ENCODE measurements around the gene PDE8A.

The PDE8A gene

DNA sequence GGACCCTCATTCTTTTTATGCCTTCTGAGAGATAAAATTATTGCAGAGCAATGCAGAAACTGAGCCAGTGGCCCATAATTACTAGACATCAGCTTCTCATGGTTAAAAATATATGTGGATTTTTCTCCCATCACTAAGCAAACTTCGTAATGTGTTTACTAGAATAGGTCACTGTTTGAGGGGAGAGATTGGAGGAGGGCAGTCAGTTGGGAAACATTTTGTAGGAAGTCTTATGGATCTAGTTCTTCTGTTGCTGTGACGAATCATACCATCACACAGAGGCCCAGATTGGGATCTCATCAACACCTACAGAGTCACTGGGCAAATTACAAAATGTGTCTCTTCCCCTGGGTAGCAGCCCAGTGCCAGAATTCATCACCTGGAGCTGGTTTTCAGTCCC, 81.4 kb downstream of the PDE8A start:
- no peaks in the 10 kb centered on the region for H3K4me1 ChIP-seq (ENCODE audit: insufficient read depth, low read length)
- H3K9me3 ChIP-seq (ENCODE audit: control insufficient read depth, insufficient read depth, low read length) = no peaks in the 10 kb centered on the region

DNA sequence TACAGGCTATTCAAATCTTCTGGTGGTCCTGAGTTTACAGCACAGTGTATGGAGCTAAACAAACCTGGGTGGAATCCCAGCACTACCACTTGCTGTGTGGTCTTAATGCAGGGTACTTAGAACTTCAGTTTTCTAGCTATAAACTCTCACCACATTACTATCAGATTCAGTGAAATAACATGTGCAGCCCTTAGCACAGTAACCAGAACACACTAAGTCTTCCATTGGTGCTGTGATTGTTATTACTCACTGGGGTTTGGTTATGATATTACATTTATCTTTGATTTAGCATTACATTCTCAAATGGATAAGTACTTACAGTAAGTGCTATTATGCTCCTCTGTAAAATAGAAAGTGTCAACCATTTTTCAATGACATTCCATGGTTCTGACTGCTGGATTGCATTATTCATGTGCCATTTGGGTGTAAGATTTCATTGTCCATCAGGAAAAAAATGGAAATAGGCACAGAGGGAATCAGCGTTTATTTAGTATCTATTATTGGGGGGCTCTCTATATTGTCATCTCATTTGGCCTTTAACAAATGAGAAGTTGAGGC, 81.9 kb downstream of the PDE8A start:
- no peaks in the 10 kb centered on the region for H3K36me3 ChIP-seq (ENCODE audit: insufficient read depth, low read length)
- H3K4me1 ChIP-seq (ENCODE audit: insufficient read depth, low read length) = no peaks in the 10 kb centered on the region
- H3K9ac ChIP-seq (ENCODE audit: low read depth, low read length) = no peak overlapping the region
- no peaks in the 10 kb centered on the region for H3K9me3 ChIP-seq (ENCODE audit: control insufficient read depth, insufficient read depth, low read length)

More for the DNA sequence above, 81.4 kb downstream of the PDE8A start:
- Histone ChIP-seq H3K9ac (ENCODE audit: low read depth, low read length) (no peak overlapping the region), H3K36me3 (ENCODE audit: insufficient read depth, low read length) (no peaks in the 10 kb centered on the region)

DNA sequence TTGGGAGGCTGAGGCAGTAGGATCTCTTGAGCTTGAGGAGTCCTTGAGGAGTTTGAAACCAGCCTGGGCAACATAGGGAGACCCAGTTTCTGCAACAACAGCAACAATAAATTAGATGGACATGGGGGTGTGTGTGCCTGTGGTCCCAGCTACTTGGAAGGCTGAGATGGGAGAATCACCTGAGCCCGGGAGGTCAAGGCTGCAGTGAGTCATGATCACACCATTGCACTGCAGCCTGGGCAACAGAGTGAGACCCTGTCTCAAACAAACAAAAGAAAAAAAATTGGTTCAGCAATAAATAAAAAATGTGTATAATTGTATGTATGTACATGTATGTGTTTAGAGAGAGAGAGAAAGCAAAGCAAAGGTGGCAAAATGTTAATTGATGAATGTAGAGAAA, 83.1 kb downstream of the PDE8A start:
- Histone ChIP-seq H3K9me3 (ENCODE audit: control insufficient read depth, insufficient read depth, low read length) (no peaks in the 10 kb centered on the region), H3K4me1 (ENCODE audit: insufficient read depth, low read length) (no peaks in the 10 kb centered on the region), H3K36me3 (ENCODE audit: insufficient read depth, low read length) (no peaks in the 10 kb centered on the region), H3K9ac (ENCODE audit: low read depth, low read length) (no peak overlapping the region)

DNA sequence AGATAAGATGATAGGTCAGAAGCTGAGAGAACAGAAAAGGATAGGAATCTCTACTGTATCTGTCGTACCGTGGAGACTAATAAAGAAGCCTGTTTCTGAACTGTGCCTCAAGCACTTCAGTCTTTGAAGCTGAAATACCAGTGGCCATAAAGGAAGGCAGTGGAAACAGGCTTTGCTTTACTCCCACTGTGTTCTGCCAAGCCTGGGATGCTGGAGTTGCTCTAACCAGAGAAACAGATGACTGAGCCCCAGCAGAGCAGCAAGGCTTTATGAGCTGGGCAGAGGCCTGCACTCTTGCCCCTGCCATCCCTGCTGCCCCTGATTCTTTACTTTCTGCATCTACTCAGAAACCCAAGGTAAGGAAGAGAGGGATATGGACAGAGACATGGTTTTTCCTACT, 89.4 kb downstream of the PDE8A start:
- Histone ChIP-seq H3K9ac (ENCODE audit: low read depth, low read length) (no peak overlapping the region), H3K36me3 (ENCODE audit: insufficient read depth, low read length) (no peaks in the 10 kb centered on the region)

DNA sequence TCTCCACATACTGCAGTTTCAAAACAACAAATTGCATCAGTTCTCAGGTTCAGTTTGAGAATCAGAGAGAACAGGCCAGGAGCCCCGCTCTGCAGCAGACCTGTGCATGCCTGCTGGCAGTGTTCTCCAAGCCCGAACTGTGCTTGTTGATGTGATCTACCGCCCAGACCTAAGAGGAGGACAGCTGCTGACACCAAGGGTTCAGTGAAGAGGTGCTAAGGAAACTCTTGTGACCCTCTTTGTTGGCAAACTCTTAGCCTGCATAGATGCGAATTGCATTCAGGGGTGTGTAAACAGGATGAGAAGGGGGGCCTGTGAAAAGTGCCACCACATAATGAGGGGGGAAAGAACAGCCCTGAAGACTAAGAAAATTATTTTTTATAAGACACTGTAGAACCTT, 89.8 kb downstream of the PDE8A start:
- Histone ChIP-seq H3K4me1 (ENCODE audit: insufficient read depth, low read length) (no peaks in the 10 kb centered on the region), H3K36me3 (ENCODE audit: insufficient read depth, low read length) (no peaks in the 10 kb centered on the region), H3K9ac (ENCODE audit: low read depth, low read length) (no peak overlapping the region), H3K9me3 (ENCODE audit: control insufficient read depth, insufficient read depth, low read length) (no peaks in the 10 kb centered on the region)

More for the DNA sequence above, 89.4 kb downstream of the PDE8A start:
- Histone ChIP-seq H3K9me3 (ENCODE audit: control insufficient read depth, insufficient read depth, low read length) (no peaks in the 10 kb centered on the region), H3K4me1 (ENCODE audit: insufficient read depth, low read length) (no peaks in the 10 kb centered on the region)

DNA sequence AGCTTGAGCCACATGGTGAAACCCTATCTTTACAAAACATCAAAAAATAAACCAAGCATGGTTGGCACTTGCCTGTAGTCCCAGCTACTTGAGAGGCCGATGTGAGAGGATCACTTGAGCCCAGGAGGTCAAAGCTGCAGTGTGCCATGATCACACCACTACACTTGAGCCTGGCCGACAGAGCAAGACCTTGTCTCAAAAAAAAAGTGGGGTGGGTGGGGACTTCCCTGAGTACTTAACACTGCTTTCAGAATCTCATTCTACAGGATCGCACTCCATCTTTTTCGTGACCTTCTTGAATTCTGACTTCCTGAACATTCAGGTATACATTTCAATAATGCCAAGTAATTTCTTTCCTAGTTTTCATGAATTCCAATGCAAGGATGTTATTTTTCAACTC, 91.3 kb downstream of the PDE8A start:
- Histone ChIP-seq H3K9ac (ENCODE audit: low read depth, low read length) (no peak overlapping the region), H3K4me1 (ENCODE audit: insufficient read depth, low read length) (no peaks in the 10 kb centered on the region), H3K36me3 (ENCODE audit: insufficient read depth, low read length) (no peaks in the 10 kb centered on the region), H3K9me3 (ENCODE audit: control insufficient read depth, insufficient read depth, low read length) (no peaks in the 10 kb centered on the region)

DNA sequence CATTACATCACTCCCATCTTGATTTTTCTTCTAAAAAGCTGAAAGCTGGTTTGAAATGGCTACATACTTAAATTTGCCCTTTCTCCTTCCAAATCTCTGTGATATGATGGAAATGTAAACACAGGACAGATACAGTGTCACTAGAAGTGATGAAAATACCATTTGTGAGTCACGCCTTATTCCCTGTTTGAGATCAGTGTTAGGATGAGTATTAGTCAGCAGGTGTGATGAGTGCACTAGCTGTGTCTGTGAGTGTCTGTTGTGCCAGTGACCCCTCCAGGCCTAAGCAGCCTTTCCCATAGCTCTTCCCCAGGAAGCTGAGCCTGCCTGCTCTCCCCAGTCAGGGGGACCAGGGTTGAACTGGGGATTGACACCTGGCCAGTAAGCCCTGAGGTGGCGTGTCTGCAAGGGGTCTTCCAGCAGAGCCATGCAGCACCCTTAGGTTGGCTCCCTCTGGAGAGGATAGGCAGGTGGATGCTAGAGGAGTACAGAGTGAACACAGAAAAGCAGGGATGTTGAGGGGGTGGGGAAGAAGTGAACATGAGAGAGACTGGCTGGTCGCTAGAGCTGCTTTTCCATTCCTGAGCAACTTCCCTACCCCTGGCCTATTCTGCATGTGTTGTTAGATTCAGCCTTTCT, 92.0 kb downstream of the PDE8A start:
- no peaks in the 10 kb centered on the region for H3K36me3 ChIP-seq (ENCODE audit: insufficient read depth, low read length)
- H3K9me3 ChIP-seq (ENCODE audit: control insufficient read depth, insufficient read depth, low read length) = no peaks in the 10 kb centered on the region
- no peak overlapping the region for H3K9ac ChIP-seq (ENCODE audit: low read depth, low read length)
- no peaks in the 10 kb centered on the region for H3K4me1 ChIP-seq (ENCODE audit: insufficient read depth, low read length)

DNA sequence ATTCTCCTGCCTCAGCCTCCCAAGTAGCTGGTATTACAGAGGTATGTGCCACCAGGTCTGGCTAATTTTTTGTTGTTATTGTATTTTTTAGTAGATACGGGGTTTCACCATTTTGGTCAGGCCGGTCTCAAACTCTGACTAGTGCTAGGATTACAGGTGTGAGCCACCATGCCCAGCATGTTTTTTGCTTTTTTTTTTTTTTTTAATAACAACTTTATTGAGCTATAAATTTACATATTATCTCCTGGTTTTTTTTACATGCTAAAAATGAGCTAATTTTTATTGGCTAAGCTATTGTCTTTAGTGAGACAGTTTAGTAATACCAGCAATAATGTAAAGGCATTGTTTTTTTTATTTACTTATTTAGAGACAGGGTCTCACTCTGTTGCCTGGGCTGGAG, 105.2 kb downstream of the PDE8A start:
- no peaks in the 10 kb centered on the region for H3K9me3 ChIP-seq (ENCODE audit: control insufficient read depth, insufficient read depth, low read length)
- H3K9ac ChIP-seq (ENCODE audit: low read depth, low read length) = no peak overlapping the region
- no peaks in the 10 kb centered on the region for H3K36me3 ChIP-seq (ENCODE audit: insufficient read depth, low read length)
- H3K4me1 ChIP-seq (ENCODE audit: insufficient read depth, low read length) = no peaks in the 10 kb centered on the region

DNA sequence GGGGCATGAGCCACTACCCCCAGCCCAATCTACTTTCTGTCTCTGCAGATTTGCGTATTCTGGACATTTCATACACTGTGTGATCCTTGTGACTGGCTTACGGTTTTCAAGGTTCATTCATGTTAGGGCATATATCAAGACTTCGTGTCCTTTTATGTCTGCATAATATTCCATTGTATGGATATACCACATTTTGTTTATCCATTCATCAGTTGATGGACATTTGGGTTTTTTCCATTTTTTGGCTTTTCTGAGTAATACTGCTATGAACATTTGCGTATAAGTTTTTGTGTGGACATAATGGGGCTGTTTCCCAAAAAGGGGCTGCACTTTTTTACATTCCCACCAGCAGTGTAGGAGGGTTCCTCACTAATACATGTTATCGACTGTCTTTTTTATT, 106.6 kb downstream of the PDE8A start:
- no peaks in the 10 kb centered on the region; the same call in 1 of the 2 replicates for H3K36me3 ChIP-seq (ENCODE audit: insufficient read depth, low read length)
- no peak overlapping the region for H3K9ac ChIP-seq (ENCODE audit: low read depth, low read length)
- H3K4me1 ChIP-seq (ENCODE audit: insufficient read depth, low read length) = no peaks in the 10 kb centered on the region
- no peaks in the 10 kb centered on the region for H3K9me3 ChIP-seq (ENCODE audit: control insufficient read depth, insufficient read depth, low read length)

DNA sequence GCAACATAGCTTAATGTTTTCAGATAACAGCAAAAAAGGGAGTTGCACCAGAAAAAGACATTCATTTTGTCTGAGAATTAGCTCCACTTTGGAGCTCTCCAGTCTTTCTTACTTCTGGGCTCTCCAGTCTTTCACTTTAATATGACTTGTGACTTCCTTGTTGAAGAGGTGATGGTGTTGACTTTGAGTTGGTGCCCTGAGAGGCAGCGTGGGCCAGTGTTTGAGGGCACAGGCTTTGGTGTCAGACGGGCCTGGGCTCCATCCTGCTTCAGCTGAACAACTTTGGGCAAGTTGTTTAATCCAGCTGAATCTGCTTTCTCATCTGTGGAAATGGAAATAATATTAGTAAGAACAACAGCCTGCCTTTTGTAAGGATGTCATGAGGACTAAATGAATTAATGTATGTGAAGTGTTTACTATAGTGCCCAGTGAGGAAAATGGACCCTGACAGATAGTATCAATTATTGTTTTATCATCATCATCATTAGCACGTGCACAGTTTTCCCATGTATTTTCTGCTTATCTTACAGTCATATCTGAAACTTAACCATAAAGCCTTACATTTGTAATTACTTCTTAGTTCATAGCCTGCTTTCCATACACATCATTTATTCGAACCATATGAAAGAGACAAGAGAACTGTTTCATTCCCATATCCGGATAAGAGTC, 108.4 kb downstream of the PDE8A start:
- no peaks in the 10 kb centered on the region for H3K4me1 ChIP-seq (ENCODE audit: insufficient read depth, low read length)
- no peaks in the 10 kb centered on the region; the same call in 1 of the 2 replicates for H3K36me3 ChIP-seq (ENCODE audit: insufficient read depth, low read length)
- no peaks in the 10 kb centered on the region for H3K9me3 ChIP-seq (ENCODE audit: control insufficient read depth, insufficient read depth, low read length)
- no peak overlapping the region for H3K9ac ChIP-seq (ENCODE audit: low read depth, low read length)

DNA sequence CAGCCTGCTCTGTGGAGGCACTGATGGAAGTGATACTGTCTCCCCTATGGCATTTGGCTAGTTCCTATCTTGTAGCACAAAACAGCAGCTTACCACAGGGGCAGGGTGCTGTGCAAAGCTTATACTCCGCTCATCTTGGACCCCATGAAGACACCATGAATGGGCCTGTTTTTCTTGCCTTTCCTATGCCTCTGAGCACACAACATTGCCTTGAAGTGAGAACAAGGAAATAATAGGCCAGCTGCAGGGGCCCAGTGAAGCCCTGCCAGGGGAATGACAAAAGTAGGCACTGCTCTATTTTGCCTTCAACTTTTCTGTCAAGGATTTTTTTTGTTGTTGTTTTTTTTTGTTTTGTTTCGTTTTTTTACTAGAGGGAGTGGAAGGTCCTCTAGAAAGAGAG, 110.3 kb downstream of the PDE8A start:
- H3K9me3 ChIP-seq (ENCODE audit: control insufficient read depth, insufficient read depth, low read length) = no peaks in the 10 kb centered on the region
- no peaks in the 10 kb centered on the region for H3K4me1 ChIP-seq (ENCODE audit: insufficient read depth, low read length)
- H3K36me3 ChIP-seq (ENCODE audit: insufficient read depth, low read length) = no peaks in the 10 kb centered on the region; the same call in 1 of the 2 replicates
- no peak overlapping the region for H3K9ac ChIP-seq (ENCODE audit: low read depth, low read length)

DNA sequence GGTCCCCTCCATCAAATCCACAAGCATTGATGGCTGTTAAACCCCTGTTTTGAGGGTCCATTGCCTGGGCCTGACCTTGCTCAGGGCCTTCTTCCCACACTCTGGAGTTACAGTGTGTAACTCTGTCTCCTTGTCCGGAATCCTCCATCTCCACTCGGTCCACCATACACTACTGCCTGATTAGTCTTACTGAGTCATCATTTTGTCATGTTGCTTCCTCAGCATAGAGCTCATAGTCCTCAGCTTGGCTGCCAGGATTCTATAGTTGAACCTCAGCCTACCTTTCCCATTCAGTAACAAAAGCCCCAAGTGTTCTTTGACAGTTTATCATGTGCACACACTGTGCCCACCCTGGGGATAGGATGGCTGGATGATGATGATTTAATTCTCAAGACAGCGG, 113.0 kb downstream of the PDE8A start:
- Histone ChIP-seq H3K9me3 (ENCODE audit: control insufficient read depth, insufficient read depth, low read length) (no peaks in the 10 kb centered on the region), H3K4me1 (ENCODE audit: insufficient read depth, low read length) (no peaks in the 10 kb centered on the region), H3K36me3 (ENCODE audit: insufficient read depth, low read length) (no peaks in the 10 kb centered on the region; the same call in 1 of the 2 replicates), H3K9ac (ENCODE audit: low read depth, low read length) (no peak overlapping the region)

DNA sequence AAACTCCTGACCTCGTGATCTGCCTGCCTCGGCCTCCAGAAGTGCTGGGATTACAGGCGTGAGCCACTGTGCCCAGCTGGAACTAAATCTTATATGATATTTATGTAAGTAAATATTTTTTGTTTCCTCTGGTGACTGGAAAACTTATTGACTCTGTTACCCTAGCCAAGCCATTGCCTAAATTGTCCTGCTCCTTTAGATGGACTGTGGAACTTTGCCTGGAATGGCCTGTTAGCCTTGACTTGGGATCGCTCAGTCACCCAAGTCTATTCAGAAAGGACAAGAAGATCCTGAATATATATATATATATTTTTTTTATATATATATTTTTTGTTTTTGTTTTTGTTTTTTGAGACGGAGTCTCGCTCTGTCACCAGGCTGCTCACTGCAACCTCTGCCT, 113.9 kb downstream of the PDE8A start:
- H3K9me3 ChIP-seq (ENCODE audit: control insufficient read depth, insufficient read depth, low read length) = no peaks in the 10 kb centered on the region
- H3K9ac ChIP-seq (ENCODE audit: low read depth, low read length) = no peak overlapping the region
- H3K4me1 ChIP-seq (ENCODE audit: insufficient read depth, low read length) = no peaks in the 10 kb centered on the region
- no peaks in the 10 kb centered on the region; the same call in 1 of the 2 replicates for H3K36me3 ChIP-seq (ENCODE audit: insufficient read depth, low read length)

DNA sequence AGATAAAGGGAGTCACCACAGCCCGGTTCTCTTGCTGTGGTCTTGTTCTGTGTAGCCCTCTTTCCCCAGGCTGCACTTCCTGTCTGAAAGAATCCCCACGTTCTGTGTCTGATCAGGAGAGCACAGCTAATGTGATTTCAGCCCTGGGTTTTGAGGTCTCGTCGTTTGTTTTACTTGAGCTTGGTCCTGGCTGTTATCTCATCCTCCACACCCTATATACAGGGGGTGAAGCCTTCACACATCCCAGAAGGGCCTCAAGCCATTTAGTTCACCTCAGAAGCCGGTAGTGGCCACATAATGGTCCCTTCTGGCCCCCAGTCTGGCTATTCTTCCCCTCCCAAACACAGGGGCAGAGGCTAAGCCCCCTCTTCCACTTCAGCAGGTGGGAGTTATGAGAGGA, 115.6 kb downstream of the PDE8A start:
- no peaks in the 10 kb centered on the region; the same call in 1 of the 2 replicates for H3K36me3 ChIP-seq (ENCODE audit: insufficient read depth, low read length)
- no peaks in the 10 kb centered on the region for H3K9me3 ChIP-seq (ENCODE audit: control insufficient read depth, insufficient read depth, low read length)
- H3K9ac ChIP-seq (ENCODE audit: low read depth, low read length) = no peak overlapping the region
- no peaks in the 10 kb centered on the region for H3K4me1 ChIP-seq (ENCODE audit: insufficient read depth, low read length)

DNA sequence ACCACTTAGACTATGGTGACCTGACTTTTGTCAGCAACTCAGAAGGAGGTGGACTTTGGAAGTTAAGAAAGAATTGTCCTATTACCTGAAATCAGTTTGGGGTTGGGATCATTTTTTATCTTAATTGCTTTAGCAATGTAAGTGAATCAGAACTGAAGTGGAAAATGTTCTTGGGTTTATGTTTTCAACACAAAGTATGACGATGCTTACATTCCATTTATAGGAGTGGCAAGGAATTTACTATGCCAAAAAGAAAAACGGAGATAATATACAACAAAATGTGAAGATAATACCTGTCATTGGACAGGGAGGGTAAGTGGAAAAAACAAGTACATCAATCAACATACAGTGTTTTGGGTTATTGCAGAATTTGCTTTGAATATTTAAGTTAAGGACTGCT, 116.1 kb downstream of the PDE8A start:
- no peaks in the 10 kb centered on the region for H3K9me3 ChIP-seq (ENCODE audit: control insufficient read depth, insufficient read depth, low read length)
- no peak overlapping the region for H3K9ac ChIP-seq (ENCODE audit: low read depth, low read length)
- no peaks in the 10 kb centered on the region for H3K36me3 ChIP-seq (ENCODE audit: insufficient read depth, low read length)
- H3K4me1 ChIP-seq (ENCODE audit: insufficient read depth, low read length) = no peaks in the 10 kb centered on the region

All from ES-I3 (cell line).